ENCODE measurements around the gene TRAK2. TPM values are rescaled to one million over a fixed set of nuclear protein-coding genes. Genes with fewer than 3 reads are reported as not detected.

The TRAK2 gene
- total and polyA plus RNA-seq, 2 of the 8 experiments (the other 6 are each of a cell fraction or from before 2014, with no cell fraction given) = 4.5 to 15.7 TPM

DNA sequence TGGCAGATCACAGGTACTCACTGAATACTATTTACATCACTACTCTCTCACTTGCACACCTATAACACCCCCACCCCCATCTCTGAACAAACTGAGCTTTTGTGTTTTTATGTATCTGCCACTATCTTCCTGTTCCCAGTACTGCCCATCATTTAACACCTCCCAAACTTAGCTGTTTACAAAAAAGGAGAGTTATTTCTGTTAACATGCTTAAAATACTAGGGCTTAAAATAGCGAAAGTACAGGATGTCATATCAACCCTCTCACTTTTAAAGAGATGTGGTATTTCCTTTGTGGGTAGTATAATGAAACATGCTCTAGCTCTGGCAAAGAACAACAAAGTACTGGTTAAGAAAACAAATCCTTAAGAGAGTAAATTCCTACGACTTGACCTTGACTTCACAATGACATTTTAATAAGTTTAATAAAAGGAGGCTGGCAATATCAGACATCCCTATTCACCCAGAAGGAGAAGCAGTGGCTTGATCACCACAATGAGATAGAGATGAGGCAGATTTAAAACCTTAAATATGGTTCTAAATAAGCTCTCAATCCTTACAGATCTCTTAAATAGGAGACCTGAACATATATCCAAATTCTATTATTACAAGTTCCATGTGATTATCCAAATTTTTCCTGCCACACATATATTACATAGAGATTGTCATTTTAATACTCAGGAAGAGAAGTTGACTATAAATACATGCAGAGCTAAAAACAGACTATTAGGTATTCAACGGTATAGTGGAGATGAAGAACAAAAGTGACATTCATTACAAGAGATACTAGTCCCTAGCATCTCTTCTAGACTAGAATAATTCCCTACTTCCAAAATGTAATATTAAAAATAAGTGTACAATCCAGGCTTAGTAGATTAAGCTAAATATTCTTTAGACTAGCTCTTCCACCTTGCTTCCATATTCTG is 36.9 kb downstream of the TRAK2 start:
- no peak overlapping the region for H3K9ac ChIP-seq (replicated peaks in 1 of 4; ENCODE audit: extremely low read depth in 1 of 4, low read depth in 3 of 4, low read length in 3 of 4)
- H2BK20ac ChIP-seq (ENCODE audit: low read length) = no peak overlapping the region
- no peak overlapping the region for H2BK5ac ChIP-seq (ENCODE audit: low read depth, low read length)
- H4K91ac ChIP-seq (replicated peaks; ENCODE audit: insufficient read length, low read length) = no peak overlapping the region
- no peak overlapping the region for H2BK12ac ChIP-seq (ENCODE audit: low read depth, low read length)
- POLR2A ChIA-PET (ENCODE audit: partially characterized antibody) = interaction anchor here (1.3 kb wide), 1 partner anchor 16 kb away, joined by 4 read pairs; no protein-coding TSS in a partner anchor
- H2AK5ac ChIP-seq (ENCODE audit: low read depth, low read length) = no peak overlapping the region
- WGBS, 2 experiments (ENCODE audit: extremely low coverage in 1 of 2, insufficient coverage in 1 of 2, insufficient read length in 1 of 2, insufficient replicate concordance in 2 of 2, low coverage in 1 of 2, low lambda C conversion rate in 2 of 2, missing lambda C conversion rate in 1 of 2) = 84% methylated on average over 3 of the region's 3 CpGs; no CpG with 5 or more reads in 1 of the 2 experiments
- H3K14ac ChIP-seq (ENCODE audit: insufficient read length) = no peak overlapping the region
- H3K79me2 ChIP-seq (ENCODE audit: control insufficient read depth in 1 of 2, insufficient read depth in 2 of 2, low read length in 2 of 2) = no peaks in the 10 kb centered on the region
- no peak overlapping the region for H3K18ac ChIP-seq (ENCODE audit: extremely low read depth, low read length)
- H2BK120ac ChIP-seq (replicated peaks; ENCODE audit: low read depth, low read length) = no peak overlapping the region
- FAIRE-seq = no peak
- no peaks in the 10 kb centered on the region for H3K36me3 ChIP-seq (ENCODE audit: control insufficient read depth in 2 of 4, insufficient read depth in 4 of 4, low read length in 3 of 4)
- no peak overlapping the region for H3K4ac ChIP-seq (replicated peaks; ENCODE audit: insufficient read length, low read depth, low read length)
- H4K5ac ChIP-seq (ENCODE audit: insufficient read length, low read depth, low read length) = no peak overlapping the region
- no peak overlapping the region for H3K4me2 ChIP-seq (ENCODE audit: insufficient read depth in 1 of 2, low read depth in 2 of 2, low read length in 2 of 2)
- H3K79me1 ChIP-seq (ENCODE audit: low read depth, low read length) = no peaks in the 10 kb centered on the region
- no peaks in the 10 kb centered on the region for H3K23me2 ChIP-seq (ENCODE audit: low read depth, low read length)
- H4K8ac ChIP-seq (ENCODE audit: extremely low read depth, insufficient read depth, low read length) = no peak overlapping the region
- TF ChIP-seq HDAC6 (IDR thresholded peaks at IDR 0.05; ENCODE audit: low read depth, low read length) (no peak), CBX5 (IDR thresholded peaks at IDR 0.05; ENCODE audit: low read depth, low read length) (no peak), TEAD4 (IDR thresholded peaks at IDR 0.05; ENCODE audit: low read depth, low read length) (no peak), TCF12 (IDR thresholded peaks at IDR 0.05; ENCODE audit: low read depth, low read length) (no peak), HDAC2 (IDR thresholded peaks at IDR 0.05; ENCODE audit: borderline replicate concordance in 1 of 2, low read depth in 2 of 2, low read length in 2 of 2) (no peak), CHD2 (IDR thresholded peaks at IDR 0.05; ENCODE audit: low read length) (no peak), TAF7 (optimal IDR thresholded peaks at IDR 0.05; ENCODE audit: borderline replicate concordance, low read depth, low read length) (no peak)
- H3K4me1 ChIP-seq (replicated peaks in 1 of 4; ENCODE audit: control insufficient read depth in 3 of 4, insufficient read depth in 4 of 4, low read length in 3 of 4) = peaks cover 0 to 3% (median 0%) of the 10 kb centered on the region in 4 experiments; a peak in 1 of 7 replicates
- no peak overlapping the region for H3K27ac ChIP-seq (ENCODE audit: low read depth, low read length)
- H4K20me1 ChIP-seq (replicated peaks in 1 of 2; ENCODE audit: control insufficient read depth in 1 of 2, insufficient read depth in 2 of 2, low read length in 2 of 2) = peaks cover 0 to 1% of the 10 kb centered on the region in 2 experiments
- H3K4me3 ChIP-seq (ENCODE audit: extremely low read depth in 1 of 4, insufficient read depth in 2 of 4, low read depth in 3 of 4, low read length in 4 of 4) = no peak overlapping the region
- no peak overlapping the region for H3K56ac ChIP-seq (replicated peaks; ENCODE audit: insufficient read length, low read depth, low read length)
- H2BK15ac ChIP-seq (ENCODE audit: low read length) = no peak overlapping the region
- H3K9me3 ChIP-seq (ENCODE audit: insufficient read depth in 2 of 2, low read depth in 1 of 2, low read length in 1 of 2) = no peaks in the 10 kb centered on the region
- CTCF ChIA-PET (ENCODE audit: partially characterized antibody) = interaction anchor here (0.6 to 1.7 kb wide), 10 partner anchors 10 to 678 kb away, joined by 3 to 4 read pairs (median 3); no protein-coding TSS in a partner anchor
- no peak for DNase-seq (ENCODE audit: low read depth in 1 of 2, low spot score in 2 of 2)
- no peaks in the 10 kb centered on the region for H3K27me3 ChIP-seq (replicated peaks in 1 of 4; ENCODE audit: control insufficient read depth in 3 of 4, extremely low read depth in 1 of 4, insufficient read depth in 3 of 4, low read length in 3 of 4)
- H3K23ac ChIP-seq (ENCODE audit: insufficient read length) = no peak overlapping the region
- no peak overlapping the region for H2AFZ ChIP-seq (ENCODE audit: low read length)

All from H1 (cell line).